Activated effector memory CD4-positive, alpha-beta T cell treated with Interleukin-2 at 50 U/mL for 16 hours (primary cell): ENCODE results near the gene NLRP10.

Experiments
- DNase-seq: peaks from one replicate; pipeline ENCODE4 v3.0.0-alpha.2; 2020

Gene NLRP10

DNA sequence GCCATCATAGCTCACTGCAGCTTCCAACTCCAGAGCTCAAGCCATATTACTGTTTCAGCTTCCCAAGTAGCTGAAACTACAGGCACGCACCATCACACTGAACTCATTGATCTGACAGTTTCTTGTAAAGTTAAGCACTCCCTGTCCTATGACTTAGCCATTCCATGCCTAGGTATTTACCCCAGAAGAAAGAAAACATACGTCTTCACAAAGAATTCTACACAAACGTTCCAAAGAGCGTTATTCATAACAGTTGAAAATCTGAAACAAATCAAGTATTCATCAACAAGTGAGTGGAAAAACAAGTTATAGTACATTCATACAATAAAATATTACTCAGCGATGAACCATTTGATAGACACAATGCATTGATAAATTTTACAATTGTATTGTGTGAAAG, 7.8 kb upstream of the NLRP10 start:
- DNase-seq = no peak

DNA sequence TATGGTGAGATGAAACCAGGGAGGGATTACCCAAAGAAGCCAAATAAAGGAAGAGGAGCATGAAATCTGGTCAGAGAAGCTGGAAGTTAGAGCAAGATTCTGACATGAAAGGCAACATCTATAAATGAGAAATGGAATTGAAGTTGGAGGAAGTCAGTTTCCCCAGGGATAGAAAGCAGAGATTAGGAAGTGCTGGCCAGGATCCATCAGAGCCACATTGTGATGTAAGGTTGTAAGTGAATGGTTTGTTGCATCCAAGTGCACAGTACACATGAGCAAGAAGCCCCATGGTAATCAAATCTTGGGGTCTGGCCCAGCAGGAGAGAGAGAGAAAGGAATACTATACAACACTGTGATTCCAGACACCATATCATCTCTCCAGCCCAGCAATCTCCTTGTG, 6.6 kb upstream of the NLRP10 start:
- DNase-seq = no peak

DNA sequence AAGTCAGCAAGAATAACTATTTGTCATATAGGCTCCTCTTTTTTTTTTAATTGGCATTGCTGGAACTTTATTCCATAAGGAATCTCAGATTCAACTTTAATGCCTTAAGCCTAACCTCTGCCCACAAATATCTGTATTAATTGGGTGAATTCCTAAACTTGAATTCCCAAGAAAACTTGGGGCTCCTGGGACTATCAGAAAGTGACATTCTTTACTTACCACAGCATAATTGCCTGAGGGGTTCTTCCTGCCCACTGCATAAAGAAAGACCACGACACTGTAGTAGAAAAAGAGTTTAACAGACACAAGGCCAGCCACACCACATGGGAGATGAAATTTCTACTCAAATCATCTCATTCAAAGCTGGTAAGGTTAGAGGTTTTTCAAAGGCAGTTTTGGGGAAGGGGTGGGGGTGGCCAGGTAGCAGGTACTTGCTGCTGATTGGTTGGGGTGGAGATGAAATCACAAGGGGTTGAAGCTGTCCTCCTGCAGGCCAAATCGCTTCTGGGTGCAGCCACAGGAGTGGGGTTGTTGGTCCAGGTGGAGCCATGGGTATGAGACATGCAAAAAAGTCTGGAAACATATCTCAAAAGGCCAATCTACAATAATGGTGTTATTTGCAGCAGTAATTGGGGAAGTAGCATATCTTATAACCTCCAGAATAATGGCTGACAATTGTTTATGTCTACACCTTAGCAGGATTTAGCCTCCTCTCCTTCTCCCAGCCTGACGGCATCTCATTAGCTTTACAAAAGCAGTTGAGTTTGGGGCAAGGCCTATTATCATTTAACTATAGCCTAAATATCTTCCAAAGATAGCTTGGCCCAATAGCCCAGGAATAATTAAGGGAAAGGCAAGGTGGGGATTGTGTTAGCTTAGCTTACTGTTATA, 4.8 kb upstream of the NLRP10 start:
- no peak for DNase-seq

DNA sequence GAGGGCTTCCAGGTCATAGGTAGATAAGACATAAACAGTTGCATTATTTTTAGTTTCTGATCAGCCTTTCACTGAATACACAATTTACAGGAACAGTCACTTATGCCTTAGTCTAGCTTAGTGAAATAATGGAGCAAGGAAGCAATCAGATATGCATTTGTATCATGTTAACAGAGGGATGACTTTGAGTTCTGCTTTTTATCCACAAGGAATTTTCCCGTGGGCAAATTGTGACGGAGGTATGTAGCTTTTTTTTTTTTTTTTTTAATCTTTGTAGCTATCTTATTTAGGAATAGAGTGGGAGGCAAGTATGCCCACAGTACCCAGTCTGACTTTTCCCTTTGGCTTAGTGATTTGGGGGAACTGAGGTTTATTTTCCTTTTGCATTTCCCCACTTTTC, 3.4 kb upstream of the NLRP10 start:
- no peak for DNase-seq

DNA sequence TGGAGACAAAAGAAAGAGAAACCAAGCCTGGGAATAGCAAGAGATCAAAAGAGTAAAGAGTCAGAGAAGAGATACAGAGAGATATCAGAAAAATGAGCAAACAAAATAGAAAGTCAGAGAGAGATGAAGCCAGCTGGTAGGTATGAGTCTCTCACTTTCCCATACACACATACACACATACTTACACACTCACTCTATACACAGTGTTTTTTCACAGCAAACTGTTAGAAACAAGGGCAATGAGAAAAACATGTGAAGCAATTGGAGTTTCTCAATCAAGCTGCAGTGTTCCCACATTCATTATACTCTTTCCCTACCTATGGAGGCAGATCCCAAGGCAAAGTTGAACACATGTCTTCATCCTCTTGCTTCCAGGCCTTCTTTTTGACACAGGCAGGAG, 2.6 kb upstream of the NLRP10 start:
- no peak for DNase-seq

DNA sequence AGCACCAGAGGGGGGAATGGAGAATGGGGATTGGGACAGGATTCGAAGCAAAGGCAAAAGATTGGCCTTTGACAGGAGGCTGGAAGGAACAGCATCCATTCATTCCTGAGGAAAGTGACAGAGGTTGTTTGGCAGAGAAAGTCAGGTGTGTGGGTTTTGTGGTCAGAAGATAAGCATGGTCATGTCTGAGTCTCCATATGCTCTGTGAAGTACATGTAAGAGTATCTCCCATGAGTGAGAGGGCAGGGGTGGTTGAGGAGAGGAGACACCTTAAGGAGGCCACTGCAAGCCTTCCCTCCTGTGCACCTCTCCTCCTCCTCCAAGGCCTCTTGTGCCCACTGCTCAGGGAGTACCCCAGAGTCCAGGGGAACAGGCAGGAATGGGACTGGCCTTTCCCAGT, 1.9 kb upstream of the NLRP10 start:
- DNase-seq = no peak

DNA sequence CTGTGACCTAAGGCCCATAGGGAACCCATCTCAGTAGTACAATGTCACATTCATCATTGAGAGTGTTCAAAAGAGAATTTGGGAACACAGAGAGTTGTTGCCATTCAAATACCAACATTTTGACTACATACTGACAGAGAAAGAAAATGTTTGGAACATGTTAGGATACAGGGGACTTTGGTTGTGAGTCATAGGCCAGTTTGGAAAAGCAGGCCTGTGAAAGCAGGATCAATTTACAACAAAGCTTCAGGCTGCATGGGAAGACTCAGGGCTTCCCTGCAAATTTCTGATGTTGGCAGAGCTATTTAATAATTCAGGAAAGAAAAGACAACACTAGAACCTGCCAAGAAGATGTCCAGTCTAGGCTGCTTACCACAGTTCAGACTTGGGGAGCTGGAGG, 374 bp downstream of the NLRP10 start:
- no peak for DNase-seq

DNA sequence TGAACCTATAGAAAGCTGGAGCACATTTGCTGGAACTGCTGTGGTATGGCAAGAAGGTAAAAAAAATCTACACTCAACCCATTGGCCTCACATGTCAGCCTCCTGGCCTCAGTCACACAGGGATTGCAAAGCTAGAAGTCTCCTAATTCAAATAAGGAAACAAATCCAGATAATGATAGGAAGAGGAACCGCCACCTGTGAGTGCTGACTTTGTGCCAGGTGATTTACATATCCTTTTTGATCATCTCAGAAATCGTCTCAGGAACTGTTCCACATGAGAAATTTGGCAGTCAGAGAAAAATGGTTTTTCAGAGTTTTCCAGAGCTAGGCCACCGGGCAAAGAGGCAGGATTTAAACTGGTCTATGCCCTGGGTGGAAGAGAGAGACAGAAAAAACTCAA, 986 bp downstream of the NLRP10 start:
- no peak for DNase-seq

DNA sequence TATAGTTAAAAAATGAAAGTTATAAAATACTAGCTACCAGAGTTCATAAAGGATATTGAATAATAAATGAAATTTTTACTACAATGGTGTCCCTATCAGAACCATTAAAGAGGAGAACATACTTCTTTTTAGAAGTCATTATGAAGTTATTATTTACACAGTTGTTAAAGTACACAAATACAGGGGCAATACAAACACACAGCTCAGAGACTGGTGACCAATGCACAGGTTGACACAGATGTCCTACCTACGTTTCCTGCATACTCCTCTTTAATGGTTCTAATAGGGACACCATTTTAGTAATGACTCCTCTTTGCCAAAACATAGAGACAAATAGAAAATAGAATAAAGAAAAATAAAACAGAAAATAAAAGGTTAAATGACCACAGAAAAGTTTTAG, 10.1 kb downstream of the NLRP10 start:
- no peak for DNase-seq

DNA sequence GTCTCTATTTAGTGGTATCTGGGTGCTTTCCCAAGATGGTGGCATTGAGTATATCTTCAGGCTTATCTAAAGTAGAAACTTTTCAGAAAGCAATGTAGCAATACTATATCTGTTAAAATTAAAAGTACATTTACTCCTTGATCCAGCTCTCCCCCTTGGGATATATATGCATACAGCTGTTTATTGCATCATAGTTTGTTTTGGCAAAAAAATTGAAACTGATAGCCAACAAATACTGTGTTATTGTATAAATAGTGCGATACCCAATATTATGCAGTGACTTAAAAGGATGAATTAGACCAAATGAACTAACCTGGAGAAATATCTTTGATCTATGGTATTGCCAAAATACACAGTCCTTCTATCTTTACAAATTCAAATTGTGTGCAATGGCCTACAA, 15.3 kb downstream of the NLRP10 start:
- DNase-seq = no peak

DNA sequence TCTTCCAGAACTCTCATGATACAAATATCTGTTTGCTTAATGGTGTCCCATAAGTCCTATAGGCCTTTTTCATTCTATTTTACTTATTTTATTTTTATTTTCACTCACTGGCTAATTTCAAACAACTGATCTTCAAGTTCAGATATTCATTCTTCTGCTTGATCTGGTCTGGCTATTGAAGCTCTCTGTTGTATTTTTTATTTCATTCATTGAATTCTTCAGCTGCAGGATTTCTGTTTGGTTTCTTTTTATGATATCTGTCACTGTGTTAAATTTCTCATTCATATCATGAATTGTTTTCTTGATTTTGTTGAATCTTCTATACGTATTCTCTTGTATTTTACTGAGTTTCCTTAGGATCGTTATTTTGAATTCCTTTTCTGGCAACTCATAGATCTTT, 21.1 kb downstream of the NLRP10 start:
- DNase-seq = no peak

DNA sequence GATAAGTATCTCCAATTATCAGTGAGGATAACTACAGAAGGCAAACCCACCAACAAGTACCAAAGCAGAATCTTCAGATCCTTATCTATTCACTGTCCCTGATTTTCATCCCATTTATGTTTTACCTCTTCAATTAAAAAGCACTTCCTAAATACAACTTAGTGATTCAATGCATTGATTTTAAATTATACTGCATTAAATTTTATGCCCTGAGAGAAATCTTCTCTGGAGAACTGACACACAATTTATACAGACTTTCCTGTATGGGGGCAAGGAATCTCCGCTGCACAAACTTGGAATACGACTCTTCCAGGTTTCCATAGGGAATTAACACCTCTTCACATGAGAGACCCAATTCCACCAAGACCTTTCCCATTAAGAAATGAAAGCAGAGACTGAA, 23.6 kb downstream of the NLRP10 start, which contains the start of gene OR10A3:
Gene OR10A3 (minus strand): TSS at position 101 of the 400 bp plus-strand sequence. CDS start 2,188 bp downstream, outside the sequence.
- DNase-seq = no peak

DNA sequence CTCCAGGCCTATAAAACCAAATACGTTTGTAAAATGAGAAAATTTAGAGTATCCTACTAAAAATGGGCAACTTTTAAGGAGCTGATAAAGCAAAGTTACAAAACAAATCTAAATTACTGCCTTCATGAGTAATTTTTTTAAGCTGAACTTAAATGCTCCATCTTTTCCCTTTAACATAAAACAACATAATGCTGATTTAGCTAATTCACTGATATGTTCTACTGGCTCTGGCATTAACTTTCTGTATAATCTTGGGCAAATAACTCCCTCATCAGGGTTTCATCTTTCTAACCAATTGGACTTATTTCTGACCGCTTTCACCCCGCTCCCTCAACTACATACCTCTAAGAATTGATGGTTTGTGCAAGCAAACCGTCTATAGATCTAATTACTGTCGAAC, 24.1 kb downstream of the NLRP10 start:
- no peak for DNase-seq

DNA sequence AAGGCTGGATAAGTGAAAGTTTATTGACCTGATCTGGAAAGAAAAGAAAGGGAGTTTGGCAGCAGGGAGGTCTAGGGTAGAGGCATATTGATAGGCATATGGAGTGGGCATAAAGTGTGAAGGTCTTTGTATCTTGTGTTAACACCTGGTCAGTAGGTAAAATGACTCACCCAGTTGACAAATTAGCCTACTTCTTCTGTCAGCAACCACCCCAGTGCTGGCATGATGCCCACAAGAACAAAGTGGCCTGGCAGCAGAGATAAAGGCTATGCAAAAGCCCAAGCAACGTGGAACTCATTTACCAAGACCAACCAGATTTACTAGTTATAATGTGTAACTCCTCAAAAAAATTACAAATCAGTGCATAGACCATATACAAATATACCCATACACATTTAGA, 28.6 kb downstream of the NLRP10 start:
- DNase-seq = no peak

DNA sequence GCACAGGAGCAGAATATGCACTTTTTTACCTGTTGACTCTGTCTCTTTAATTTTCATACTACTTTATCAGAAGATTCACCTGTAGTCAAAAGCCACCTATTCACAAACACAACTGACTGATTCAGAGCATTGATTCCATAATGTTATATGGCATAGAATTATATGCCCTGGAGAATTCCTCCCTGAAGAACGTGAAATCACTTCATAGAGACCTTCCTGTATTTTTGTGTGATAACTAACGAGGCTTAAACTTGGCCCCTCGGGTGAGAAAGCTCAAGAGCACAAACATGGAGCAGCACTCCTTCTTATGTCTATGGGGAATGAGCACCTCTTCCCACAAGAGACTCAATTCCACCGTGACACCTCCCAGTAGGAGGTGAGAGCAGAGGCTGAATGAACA, 34.1 kb downstream of the NLRP10 start, which contains the start of gene OR10A6:
Gene OR10A6 (minus strand): TSS at position 101 of the 400 bp plus-strand sequence. CDS start 2,606 bp downstream, outside the sequence.
- no peak for DNase-seq

DNA sequence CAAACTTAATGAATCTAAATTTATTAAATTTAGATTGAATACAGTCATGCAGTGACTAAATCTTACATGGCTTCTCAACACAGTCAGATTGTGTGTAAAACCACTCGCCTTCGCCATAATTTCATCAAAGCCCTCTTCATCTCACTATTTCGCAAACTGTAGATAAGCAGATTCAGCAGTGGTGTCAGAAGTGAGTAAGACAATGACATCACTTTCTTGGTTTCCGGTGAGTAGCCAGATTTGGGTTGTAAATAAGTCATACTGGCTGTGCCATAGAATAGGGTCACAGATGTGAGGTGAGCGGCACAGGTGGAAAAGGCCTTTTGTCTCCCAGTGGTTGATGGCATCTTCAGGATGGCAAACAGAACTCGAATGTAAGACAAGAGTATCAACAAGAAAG, 37.6 kb downstream of the NLRP10 start:
- no peak for DNase-seq

DNA sequence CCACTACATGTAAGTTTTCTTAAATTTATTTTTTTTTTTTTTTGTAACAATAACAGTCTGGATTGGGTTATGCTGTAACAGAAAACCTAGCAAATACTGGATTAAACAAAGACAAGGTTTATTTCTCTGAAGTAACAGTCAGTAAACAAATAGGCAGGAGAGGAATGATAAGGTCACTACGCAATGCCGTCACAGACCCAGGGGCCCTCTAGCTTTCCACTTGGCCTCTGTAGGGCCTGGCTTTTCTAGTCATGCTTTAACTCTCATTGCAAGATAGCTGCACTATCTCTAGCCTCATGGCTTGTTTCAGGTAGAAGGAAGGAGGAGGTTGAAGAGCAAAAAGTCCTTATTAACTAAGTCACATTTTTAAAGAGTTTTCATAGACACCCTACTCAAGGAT, 40.7 kb downstream of the NLRP10 start:
- DNase-seq = no peak

DNA sequence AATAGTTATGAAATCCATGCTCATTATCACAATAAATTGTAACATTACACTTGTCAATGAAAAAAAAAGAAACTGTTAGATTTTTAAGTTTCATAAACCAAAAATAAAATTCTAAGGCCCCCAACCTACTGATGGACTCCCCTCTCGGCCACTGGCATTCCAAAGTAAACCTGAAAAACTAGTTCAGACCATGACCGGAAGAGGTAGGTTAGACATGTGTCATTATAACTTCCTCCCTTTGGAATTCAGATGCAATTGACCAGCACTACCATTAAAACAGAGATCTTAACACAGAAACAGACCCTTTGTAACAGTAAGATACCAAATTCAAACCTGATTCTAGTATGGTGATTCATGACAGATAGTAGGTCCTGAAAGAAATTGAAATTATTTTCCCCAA, 47.1 kb downstream of the NLRP10 start:
- no peak for DNase-seq
